ENCODE data around the gene NCKAP5. TPM values are rescaled to one million over a fixed set of nuclear protein-coding genes. Genes with fewer than 3 reads are reported as not detected.

The NCKAP5 gene
- total and polyA plus RNA-seq, 2 experiments from 2014 or later = 0.65 to 0.86 TPM

- no peaks in the 10 kb centered on the region for H3F3A ChIP-seq (ENCODE audit: insufficient read depth)
- no peak overlapping the region for H2AFZ ChIP-seq
- no peak overlapping the region for H3K27ac ChIP-seq
- H4K20me1 ChIP-seq (ENCODE audit: insufficient read depth) = no peaks in the 10 kb centered on the region
- no peak for DNase-seq
- H3K4me2 ChIP-seq (ENCODE audit: unreplicated experiment) = no peak overlapping the region
- no peaks in the 10 kb centered on the region for H3K9me2 ChIP-seq (ENCODE audit: insufficient read depth)
- TF ChIP-seq EZH2phosphoT487 (IDR thresholded peaks at IDR 0.05; ENCODE audit: insufficient read depth, low read depth) (no peak), EZH2 (IDR thresholded peaks at IDR 0.05; ENCODE audit: insufficient read depth, poor library complexity, severe bottlenecking) (no peak)
- in situ Hi-C loops (cut with MboI) = no loop called here
- no peaks in the 10 kb centered on the region for H3K36me3 ChIP-seq (ENCODE audit: low read depth)
- H3K9ac ChIP-seq = no peak overlapping the region
- H3K4me1 ChIP-seq (ENCODE audit: insufficient read depth) = no peaks in the 10 kb centered on the region
- 44 to 56% methylated on average over 1 of the region's 1 CpG for WGBS, 2 experiments (ENCODE audit: low coverage in 1 of 2, low lambda C conversion rate in 2 of 2, missing lambda C conversion rate in 2 of 2)
- no peak overlapping the region for H3K4me3 ChIP-seq
- no peaks in the 10 kb centered on the region for H3K79me2 ChIP-seq (ENCODE audit: insufficient read depth)
- no peaks in the 10 kb centered on the region for H3K9me3 ChIP-seq (ENCODE audit: low read depth)
- H3K27me3 ChIP-seq (replicated peaks; ENCODE audit: insufficient read depth) = no peaks in the 10 kb centered on the region
These were observed 469.5 kb downstream of the NCKAP5 start for GRCh38 chr2:133098787-133099186.

- Histone ChIP-seq H3K9me2 (ENCODE audit: insufficient read depth) (no peaks in the 10 kb centered on the region), H3K4me3 (no peak overlapping the region), H3K79me2 (ENCODE audit: insufficient read depth) (no peaks in the 10 kb centered on the region), H3K4me1 (ENCODE audit: insufficient read depth) (no peaks in the 10 kb centered on the region), H4K20me1 (ENCODE audit: insufficient read depth) (no peaks in the 10 kb centered on the region), H3K4me2 (ENCODE audit: unreplicated experiment) (no peak overlapping the region), H3K9me3 (ENCODE audit: low read depth) (no peaks in the 10 kb centered on the region), H3K36me3 (ENCODE audit: low read depth) (no peaks in the 10 kb centered on the region), H3K27ac (no peak overlapping the region), H3F3A (ENCODE audit: insufficient read depth) (no peaks in the 10 kb centered on the region), H3K9ac (no peak overlapping the region), H3K27me3 (replicated peaks; ENCODE audit: insufficient read depth) (no peaks in the 10 kb centered on the region), H2AFZ (no peak overlapping the region)
- in situ Hi-C loops (cut with MboI) = no loop called here
- TF ChIP-seq EZH2 (IDR thresholded peaks at IDR 0.05; ENCODE audit: insufficient read depth, poor library complexity, severe bottlenecking) = no peak
- TF ChIP-seq EZH2phosphoT487 (IDR thresholded peaks at IDR 0.05; ENCODE audit: insufficient read depth, low read depth) = no peak
- peak; percentile 16 for DNase-seq
- WGBS, 2 experiments (ENCODE audit: low coverage in 1 of 2, low lambda C conversion rate in 2 of 2, missing lambda C conversion rate in 2 of 2) = 77 to 82% methylated on average over 3 of the region's 3 CpGs
These were observed 470.6 kb downstream of the NCKAP5 start for GRCh38 chr2:133097666-133098065.

GRCh38 chr2:133092571-133092970, 475.7 kb downstream of the NCKAP5 start:
- no peak overlapping the region for H3K4me2 ChIP-seq (ENCODE audit: unreplicated experiment)
- no peaks in the 10 kb centered on the region for H3K9me3 ChIP-seq (ENCODE audit: low read depth)
- in situ Hi-C loops (cut with MboI) = no loop called here
- H3K4me1 ChIP-seq (ENCODE audit: insufficient read depth) = no peaks in the 10 kb centered on the region
- no peaks in the 10 kb centered on the region for H3K27me3 ChIP-seq (replicated peaks; ENCODE audit: insufficient read depth)
- no peaks in the 10 kb centered on the region for H4K20me1 ChIP-seq (ENCODE audit: insufficient read depth)
- no peak overlapping the region for H2AFZ ChIP-seq
- TF ChIP-seq EZH2phosphoT487 (IDR thresholded peaks at IDR 0.05; ENCODE audit: insufficient read depth, low read depth) (no peak), EZH2 (IDR thresholded peaks at IDR 0.05; ENCODE audit: insufficient read depth, poor library complexity, severe bottlenecking) (no peak)
- H3K4me3 ChIP-seq = no peak overlapping the region
- H3K79me2 ChIP-seq (ENCODE audit: insufficient read depth) = no peaks in the 10 kb centered on the region
- no peaks in the 10 kb centered on the region for H3F3A ChIP-seq (ENCODE audit: insufficient read depth)
- WGBS, 2 experiments (ENCODE audit: low coverage in 1 of 2, low lambda C conversion rate in 2 of 2, missing lambda C conversion rate in 2 of 2) = 47 to 49% methylated on average over 3 of the region's 3 CpGs
- H3K27ac ChIP-seq = no peak overlapping the region
- H3K9ac ChIP-seq = no peak overlapping the region
- peak; percentile 14 for DNase-seq
- H3K36me3 ChIP-seq (ENCODE audit: low read depth) = no peaks in the 10 kb centered on the region
- H3K9me2 ChIP-seq (ENCODE audit: insufficient read depth) = no peaks in the 10 kb centered on the region

GRCh38 chr2:133090358-133090757, 477.9 kb downstream of the NCKAP5 start:
- Histone ChIP-seq H3K9me2 (ENCODE audit: insufficient read depth) (no peaks in the 10 kb centered on the region), H3K4me3 (no peak overlapping the region), H3F3A (ENCODE audit: insufficient read depth) (no peaks in the 10 kb centered on the region), H3K4me1 (ENCODE audit: insufficient read depth) (no peaks in the 10 kb centered on the region), H3K9ac (no peak overlapping the region), H3K4me2 (ENCODE audit: unreplicated experiment) (no peak overlapping the region), H3K36me3 (ENCODE audit: low read depth) (no peaks in the 10 kb centered on the region), H3K79me2 (ENCODE audit: insufficient read depth) (no peaks in the 10 kb centered on the region), H4K20me1 (ENCODE audit: insufficient read depth) (no peaks in the 10 kb centered on the region), H3K27me3 (replicated peaks; ENCODE audit: insufficient read depth) (no peaks in the 10 kb centered on the region), H3K9me3 (ENCODE audit: low read depth) (no peaks in the 10 kb centered on the region), H3K27ac (no peak overlapping the region), H2AFZ (no peak overlapping the region)
- 42 to 66% methylated on average over 2 of the region's 2 CpGs for WGBS, 2 experiments (ENCODE audit: low coverage in 1 of 2, low lambda C conversion rate in 2 of 2, missing lambda C conversion rate in 2 of 2)
- in situ Hi-C loops (cut with MboI) = no loop called here
- DNase-seq = no peak
- no peak for TF ChIP-seq EZH2phosphoT487 (IDR thresholded peaks at IDR 0.05; ENCODE audit: insufficient read depth, low read depth)
- no peak for TF ChIP-seq EZH2 (IDR thresholded peaks at IDR 0.05; ENCODE audit: insufficient read depth, poor library complexity, severe bottlenecking)

GRCh38 chr2:133086176-133086575, 482.1 kb downstream of the NCKAP5 start:
- Histone ChIP-seq H3K27ac (no peak overlapping the region), H3K9me3 (ENCODE audit: low read depth) (no peaks in the 10 kb centered on the region), H3K9ac (no peak overlapping the region), H2AFZ (no peak overlapping the region), H4K20me1 (ENCODE audit: insufficient read depth) (no peaks in the 10 kb centered on the region), H3K79me2 (ENCODE audit: insufficient read depth) (no peaks in the 10 kb centered on the region), H3K4me3 (no peak overlapping the region), H3K36me3 (ENCODE audit: low read depth) (no peaks in the 10 kb centered on the region), H3K27me3 (replicated peaks; ENCODE audit: insufficient read depth) (no peaks in the 10 kb centered on the region), H3K9me2 (ENCODE audit: insufficient read depth) (no peaks in the 10 kb centered on the region), H3K4me2 (ENCODE audit: unreplicated experiment) (no peak overlapping the region), H3F3A (ENCODE audit: insufficient read depth) (no peaks in the 10 kb centered on the region), H3K4me1 (ENCODE audit: insufficient read depth) (no peaks in the 10 kb centered on the region)
- no peak for DNase-seq
- in situ Hi-C loops (cut with MboI) = no loop called here
- TF ChIP-seq EZH2phosphoT487 (IDR thresholded peaks at IDR 0.05; ENCODE audit: insufficient read depth, low read depth) = no peak
- TF ChIP-seq EZH2 (IDR thresholded peaks at IDR 0.05; ENCODE audit: insufficient read depth, poor library complexity, severe bottlenecking) = no peak
- WGBS, 2 experiments (ENCODE audit: low coverage in 1 of 2, low lambda C conversion rate in 2 of 2, missing lambda C conversion rate in 2 of 2) = 78 to 81% methylated on average over 6 of the region's 6 CpGs

All from GM23248 (cell line).